IPS-20b (cell line): Measurements from ENCODE around the gene SLC9A2.

Source experiments
- H3K27ac ChIP-seq: one replicate; pipeline ENCODE4 v1.5.1; 2013; ENCODE audit warnings: low read length
- H3K27me3 ChIP-seq: 2 replicates; pipeline ENCODE4 v1.6.1; 2013; ENCODE audit warnings: mild to moderate bottlenecking, low read length, inconsistent platforms; ENCODE audit not compliant: insufficient read depth
- H3K36me3 ChIP-seq: 2 replicates; pipeline ENCODE4 v1.6.1; 2013; ENCODE audit warnings: low read depth, mild to moderate bottlenecking, inconsistent platforms, low read length, moderate library complexity; ENCODE audit not compliant: insufficient read depth
- H3K4me1 ChIP-seq: 2 replicates; pipeline ENCODE4 v1.6.1; 2013; ENCODE audit warnings: mild to moderate bottlenecking, control low read depth, inconsistent platforms, low read length, moderate library complexity; ENCODE audit not compliant: insufficient read depth
- H3K4me3 ChIP-seq: 2 replicates; pipeline ENCODE4 v1.5.1; 2013; ENCODE audit warnings: mild to moderate bottlenecking, low read length, inconsistent platforms
- H3K9ac ChIP-seq: 2 replicates; pipeline ENCODE4 v1.6.1; 2013; ENCODE audit warnings: low read depth, mild to moderate bottlenecking, inconsistent platforms, low read length, moderate library complexity
- H3K9me3 ChIP-seq: 2 replicates; pipeline ENCODE4 v1.6.1; 2013; ENCODE audit warnings: mild to moderate bottlenecking, low read depth, low read length, inconsistent platforms; ENCODE audit not compliant: insufficient read depth

The SLC9A2 gene

GRCh38 chr2:102718387-102719316 lies 99.3 kb downstream of the SLC9A2 start:
- no peaks in the 10 kb centered on the region for H3K27me3 ChIP-seq
- no peak overlapping the region for H3K9ac ChIP-seq
- H3K4me3 ChIP-seq = no peak overlapping the region
- H3K9me3 ChIP-seq = no peaks in the 10 kb centered on the region
- peaks cover 73% of the 10 kb centered on the region for H3K36me3 ChIP-seq
- no peaks in the 10 kb centered on the region for H3K4me1 ChIP-seq
- H3K27ac ChIP-seq = no peak overlapping the region

- Histone ChIP-seq H3K4me1 (no peaks in the 10 kb centered on the region), H3K4me3 (no peak overlapping the region), H3K9ac (no peak overlapping the region), H3K36me3 (peaks cover 81% of the 10 kb centered on the region), H3K27me3 (no peaks in the 10 kb centered on the region), H3K27ac (no peak overlapping the region), H3K9me3 (no peaks in the 10 kb centered on the region)
These were observed 104.7 kb downstream of the SLC9A2 start for GRCh38 chr2:102724016-102724490.

- Histone ChIP-seq H3K4me3 (no peak overlapping the region), H3K27me3 (no peaks in the 10 kb centered on the region), H3K9ac (no peak overlapping the region), H3K36me3 (peaks cover 79% of the 10 kb centered on the region), H3K9me3 (no peaks in the 10 kb centered on the region), H3K4me1 (no peaks in the 10 kb centered on the region), H3K27ac (no peak overlapping the region)
These were observed 105.2 kb downstream of the SLC9A2 start for GRCh38 chr2:102724553-102724952.

DNA sequence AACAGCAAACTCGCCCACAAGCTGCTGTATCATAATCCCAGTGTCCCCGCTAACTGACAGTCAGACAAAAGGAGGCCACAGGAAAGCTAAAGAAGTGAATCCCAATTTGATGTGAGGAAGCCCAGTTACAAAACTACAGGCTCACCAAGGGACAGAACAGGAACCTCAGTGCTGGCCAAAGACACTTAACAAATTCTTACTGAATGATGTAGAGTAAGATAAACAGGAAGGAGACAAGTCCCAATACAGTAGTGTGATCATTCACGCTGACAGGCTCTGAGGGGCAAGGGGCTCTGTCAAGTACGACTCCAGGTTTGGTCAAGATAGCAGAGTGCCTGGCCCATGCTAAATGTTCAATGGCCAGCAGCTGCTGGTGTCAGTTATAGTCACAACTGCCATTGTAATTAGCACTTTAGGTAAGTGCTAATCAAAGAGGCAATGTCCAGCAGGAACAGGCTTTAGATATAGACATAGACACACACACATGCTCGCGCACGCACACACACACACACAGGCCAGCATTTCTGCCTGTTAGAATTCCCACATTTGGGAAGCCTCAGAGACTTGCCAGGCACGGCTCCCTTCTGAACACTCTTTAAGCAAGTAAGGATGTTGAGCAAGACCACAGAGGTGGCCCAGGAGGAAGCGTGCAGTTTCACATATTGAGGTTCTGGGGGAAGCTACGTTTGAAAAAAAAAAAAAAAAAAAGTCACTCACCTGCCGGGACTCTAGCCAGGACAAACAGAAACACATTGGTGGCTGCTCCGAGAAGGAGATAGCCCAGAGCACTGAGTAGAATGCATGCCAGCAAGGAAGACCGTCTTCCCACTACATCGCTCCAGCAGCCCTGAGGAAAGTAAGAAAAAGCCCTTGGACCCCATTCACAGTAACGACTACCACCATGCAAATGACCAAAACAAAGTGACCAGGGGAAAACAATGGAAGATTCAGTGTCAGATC lies 107.1 kb downstream of the SLC9A2 start:
- Histone ChIP-seq H3K27ac (no peak overlapping the region), H3K9me3 (no peaks in the 10 kb centered on the region), H3K36me3 (peaks cover 74% of the 10 kb centered on the region), H3K9ac (no peak overlapping the region), H3K4me3 (no peak overlapping the region), H3K4me1 (no peaks in the 10 kb centered on the region), H3K27me3 (no peaks in the 10 kb centered on the region)

GRCh38 chr2:102735416-102736109 lies 116.2 kb downstream of the SLC9A2 start:
- H3K4me1 ChIP-seq = 0 out of 2 replicates have a peak, but pooled peaks cover 4% of the 10 kb centered on the region
- no peaks in the 10 kb centered on the region for H3K27me3 ChIP-seq
- no peaks in the 10 kb centered on the region for H3K9me3 ChIP-seq
- H3K9ac ChIP-seq = peak overlapping the region; percentile 90
- H3K27ac ChIP-seq = no peak overlapping the region
- H3K36me3 ChIP-seq = peaks cover 16% of the 10 kb centered on the region; the same call in 1 of the 2 replicates
- peak overlapping the region; percentile 96 for H3K4me3 ChIP-seq

GRCh38 chr2:102736110-102736409 lies 116.7 kb downstream of the SLC9A2 start:
- H3K9ac ChIP-seq = peak overlapping the region; percentile 90
- H3K27ac ChIP-seq = no peak overlapping the region
- H3K4me1 ChIP-seq = 0 out of 2 replicates have a peak, but pooled peaks cover 4% of the 10 kb centered on the region
- no peaks in the 10 kb centered on the region for H3K9me3 ChIP-seq
- H3K4me3 ChIP-seq = peak overlapping the region; percentile 96
- H3K36me3 ChIP-seq = peaks cover 11% of the 10 kb centered on the region; the same call in 1 of the 2 replicates
- no peaks in the 10 kb centered on the region for H3K27me3 ChIP-seq

DNA sequence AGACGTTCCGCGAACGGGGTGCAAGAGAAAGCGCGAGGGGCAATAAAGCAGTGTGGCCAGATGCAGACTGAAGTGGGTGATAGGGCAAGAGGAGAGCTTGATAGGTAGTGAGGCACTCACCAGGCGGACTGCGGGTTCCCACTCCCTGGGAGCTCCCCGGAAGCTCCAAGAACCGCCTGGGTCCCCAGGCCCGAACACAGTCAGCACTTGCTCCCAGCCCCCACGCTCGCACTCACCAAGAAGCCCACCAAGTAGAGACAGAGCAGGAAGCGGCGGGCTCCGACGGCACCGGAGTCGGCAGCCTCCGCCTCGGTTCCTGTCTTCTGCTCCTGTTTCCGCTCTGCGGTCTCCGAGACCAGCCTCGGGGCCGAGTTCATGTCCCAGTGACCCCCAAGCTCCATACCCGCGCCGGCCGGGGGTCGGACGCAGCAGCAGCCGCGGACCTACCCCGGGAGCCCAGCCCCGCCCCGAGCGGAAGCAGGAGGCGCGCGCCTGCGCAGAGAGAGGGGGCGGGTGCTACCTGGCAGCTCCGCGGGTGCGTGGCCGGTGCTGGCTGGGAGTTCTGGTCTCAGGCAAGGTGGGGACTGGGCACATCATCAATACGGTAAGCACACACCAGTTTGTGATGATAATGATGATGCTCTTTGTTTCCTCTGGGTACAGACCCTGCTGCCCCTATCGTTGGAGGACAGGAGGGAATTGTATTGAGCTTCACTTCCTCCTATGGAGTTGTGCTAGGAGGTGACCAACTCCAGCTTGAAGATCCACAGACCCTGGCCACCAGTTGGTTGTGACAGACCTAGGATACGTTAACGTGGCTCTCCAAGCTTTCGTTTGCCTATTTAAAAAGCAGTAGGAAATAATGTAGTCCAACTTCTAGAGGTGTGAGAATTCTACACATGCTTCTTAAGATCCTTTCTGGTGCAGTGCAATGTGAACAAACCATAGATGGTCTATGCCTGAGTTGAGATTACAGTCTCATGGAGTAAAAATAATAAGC lies 117.4 kb downstream of the SLC9A2 start:
- H3K4me3 ChIP-seq = peak overlapping the region; percentile 96
- H3K27ac ChIP-seq = no peak overlapping the region
- 0 out of 2 replicates have a peak, but pooled peaks cover 4% of the 10 kb centered on the region for H3K4me1 ChIP-seq
- no peaks in the 10 kb centered on the region for H3K27me3 ChIP-seq
- no peaks in the 10 kb centered on the region for H3K9me3 ChIP-seq
- H3K36me3 ChIP-seq = peaks cover 5% of the 10 kb centered on the region; the same call in 1 of the 2 replicates
- H3K9ac ChIP-seq = peak overlapping the region; percentile 90

GRCh38 chr2:102737431-102737830 lies 118.1 kb downstream of the SLC9A2 start:
- H3K4me1 ChIP-seq = 0 out of 2 replicates have a peak, but pooled peaks cover 4% of the 10 kb centered on the region
- no peaks in the 10 kb centered on the region for H3K27me3 ChIP-seq
- no peak overlapping the region for H3K27ac ChIP-seq
- H3K9ac ChIP-seq = no peak overlapping the region; the same call in 1 of the 2 replicates
- no peaks in the 10 kb centered on the region for H3K9me3 ChIP-seq
- H3K36me3 ChIP-seq = no peaks in the 10 kb centered on the region
- peak overlapping the region; percentile 96 for H3K4me3 ChIP-seq

DNA sequence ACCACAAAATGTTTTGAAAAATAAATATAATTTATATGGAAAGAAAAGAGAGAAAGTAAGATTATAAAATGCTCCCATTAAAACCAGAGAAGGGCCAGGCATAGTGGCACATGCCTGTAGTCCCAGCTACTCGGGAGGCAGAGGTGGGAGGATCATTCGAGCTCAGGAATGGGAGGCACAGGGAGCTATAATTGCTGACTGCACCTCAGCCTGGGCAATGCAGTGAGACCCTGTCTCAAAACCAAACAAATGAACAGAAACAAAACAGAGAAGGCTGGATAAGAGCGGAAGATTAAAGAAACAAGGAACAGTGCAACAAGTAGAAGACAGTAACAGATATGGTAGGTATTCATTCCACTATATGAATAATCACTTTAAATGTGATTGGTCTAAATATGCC lies 123.9 kb downstream of the SLC9A2 start:
- Histone ChIP-seq H3K36me3 (no peaks in the 10 kb centered on the region), H3K9me3 (no peaks in the 10 kb centered on the region), H3K4me1 (no peaks in the 10 kb centered on the region), H3K9ac (no peak overlapping the region), H3K27ac (no peak overlapping the region), H3K4me3 (no peak overlapping the region), H3K27me3 (no peaks in the 10 kb centered on the region)

DNA sequence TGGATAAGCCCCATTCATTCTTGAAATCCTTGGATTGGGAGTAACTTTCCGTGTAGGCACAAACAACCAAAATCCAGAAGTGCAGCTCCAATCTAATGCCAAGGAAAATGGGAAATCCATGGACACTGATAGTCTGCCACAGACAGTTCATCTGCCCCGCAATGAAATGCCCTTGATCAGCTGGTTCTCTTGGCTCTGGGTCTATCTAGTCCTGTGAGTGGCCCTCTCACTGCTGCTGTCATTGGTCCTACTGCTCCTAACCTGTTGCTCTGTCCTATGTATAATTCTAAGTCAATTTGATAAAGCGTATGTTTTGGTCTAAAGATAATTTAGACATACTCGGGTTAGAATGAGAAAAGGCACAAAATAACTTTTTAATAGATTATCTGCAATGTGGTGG lies 128.8 kb downstream of the SLC9A2 start:
- Histone ChIP-seq H3K9me3 (no peaks in the 10 kb centered on the region), H3K4me3 (no peak overlapping the region), H3K36me3 (no peaks in the 10 kb centered on the region), H3K9ac (no peak overlapping the region), H3K4me1 (no peaks in the 10 kb centered on the region), H3K27ac (no peak overlapping the region), H3K27me3 (no peaks in the 10 kb centered on the region)
